ENCODE results near the gene GGT1. TPM values are rescaled to one million over a fixed set of nuclear protein-coding genes. Genes with fewer than 3 reads are reported as not detected.
A peak's percentile ranks its signal among the peaks of the same experiment; 100 is the strongest.
"Not testable (repeated sequence)": the region's sequence is repeated elsewhere in the genome, so short reads cannot be mapped to it uniquely, and the experiment has no call there.

The GGT1 gene
- total and polyA plus RNA-seq, 5 donors from 2014 or later: 12.9 to 23.4 (median 16.8) TPM

GRCh38 chr22:24642307-24642706 is 39.3 kb downstream of the GGT1 start:
- H3K27ac ChIP-seq (ENCODE audit: insufficient read depth, low read length, poor library complexity, severe bottlenecking); DNase-seq; H3K4me1 Mint-ChIP-seq; H3K9me3 ChIP-seq (ENCODE audit: control insufficient read depth in 2 of 2, low read length in 2 of 2); H3K27me3 ChIP-seq (ENCODE audit: control insufficient read depth, insufficient read depth, low read length); ATAC-seq (ENCODE audit: low read depth in 2 of 2); H3K4me1 ChIP-seq (ENCODE audit: control insufficient read depth, insufficient read depth, low read length, poor library complexity, severe bottlenecking); H3K27me3 Mint-ChIP-seq; H3K36me3 ChIP-seq (ENCODE audit: control insufficient read depth, insufficient read depth, low read length); H3K9me3 Mint-ChIP-seq; H3K4me3 ChIP-seq (ENCODE audit: low read depth, low read length); H3K4me3 Mint-ChIP-seq; H3K36me3 Mint-ChIP-seq: not testable (repeated sequence)
- H3K27ac Mint-ChIP-seq: peak overlapping the region in 1 of 3 donors; percentile 32

GRCh38 chr22:24644409-24644808 is 41.4 kb downstream of the GGT1 start:
- not testable (repeated sequence) for H3K27ac ChIP-seq (ENCODE audit: insufficient read depth, low read length, poor library complexity, severe bottlenecking); H3K9me3 Mint-ChIP-seq; H3K4me1 ChIP-seq (ENCODE audit: control insufficient read depth, insufficient read depth, low read length, poor library complexity, severe bottlenecking); H3K4me3 ChIP-seq (ENCODE audit: low read depth, low read length); H3K4me3 Mint-ChIP-seq; H3K36me3 Mint-ChIP-seq; H3K4me1 Mint-ChIP-seq; H3K27ac Mint-ChIP-seq; H3K27me3 Mint-ChIP-seq; ATAC-seq (ENCODE audit: low read depth in 2 of 2); DNase-seq; H3K27me3 ChIP-seq (ENCODE audit: control insufficient read depth, insufficient read depth, low read length); H3K36me3 ChIP-seq (ENCODE audit: control insufficient read depth, insufficient read depth, low read length); H3K9me3 ChIP-seq (ENCODE audit: control insufficient read depth in 2 of 2, low read length in 2 of 2)

- H3K4me3 Mint-ChIP-seq: not testable (repeated sequence)
Measured at GRCh38 chr22:24645408-24646399, 42.7 kb downstream of the GGT1 start.

GRCh38 chr22:24646756-24647155 is 43.8 kb downstream of the GGT1 start:
- not testable (repeated sequence) for H3K27me3 ChIP-seq (ENCODE audit: control insufficient read depth, insufficient read depth, low read length); ATAC-seq (ENCODE audit: low read depth in 2 of 2); H3K27ac Mint-ChIP-seq; H3K36me3 ChIP-seq (ENCODE audit: control insufficient read depth, insufficient read depth, low read length); H3K27ac ChIP-seq (ENCODE audit: insufficient read depth, low read length, poor library complexity, severe bottlenecking); DNase-seq; H3K4me3 ChIP-seq (ENCODE audit: low read depth, low read length); H3K36me3 Mint-ChIP-seq; H3K9me3 Mint-ChIP-seq; H3K9me3 ChIP-seq (ENCODE audit: control insufficient read depth in 2 of 2, low read length in 2 of 2); H3K4me3 Mint-ChIP-seq; H3K4me1 ChIP-seq (ENCODE audit: control insufficient read depth, insufficient read depth, low read length, poor library complexity, severe bottlenecking); H3K4me1 Mint-ChIP-seq; H3K27me3 Mint-ChIP-seq

More at GRCh38 chr22:24645408-24646399, 42.7 kb downstream of the GGT1 start:
- not testable (repeated sequence) for DNase-seq; H3K4me3 ChIP-seq (ENCODE audit: low read depth, low read length); H3K27ac Mint-ChIP-seq; H3K27me3 ChIP-seq (ENCODE audit: control insufficient read depth, insufficient read depth, low read length); H3K27ac ChIP-seq (ENCODE audit: insufficient read depth, low read length, poor library complexity, severe bottlenecking); H3K4me1 Mint-ChIP-seq; H3K36me3 Mint-ChIP-seq; H3K36me3 ChIP-seq (ENCODE audit: control insufficient read depth, insufficient read depth, low read length); ATAC-seq (ENCODE audit: low read depth in 2 of 2); H3K27me3 Mint-ChIP-seq; H3K9me3 ChIP-seq (ENCODE audit: control insufficient read depth in 2 of 2, low read length in 2 of 2); H3K4me1 ChIP-seq (ENCODE audit: control insufficient read depth, insufficient read depth, low read length, poor library complexity, severe bottlenecking); H3K9me3 Mint-ChIP-seq

GRCh38 chr22:24649371-24649770 is 46.4 kb downstream of the GGT1 start:
- not testable (repeated sequence) for H3K27ac ChIP-seq (ENCODE audit: insufficient read depth, low read length, poor library complexity, severe bottlenecking); H3K4me1 Mint-ChIP-seq; DNase-seq; ATAC-seq (ENCODE audit: low read depth in 2 of 2); H3K9me3 Mint-ChIP-seq; H3K27me3 ChIP-seq (ENCODE audit: control insufficient read depth, insufficient read depth, low read length); H3K27me3 Mint-ChIP-seq; H3K4me1 ChIP-seq (ENCODE audit: control insufficient read depth, insufficient read depth, low read length, poor library complexity, severe bottlenecking); H3K4me3 ChIP-seq (ENCODE audit: low read depth, low read length); H3K9me3 ChIP-seq (ENCODE audit: control insufficient read depth in 2 of 2, low read length in 2 of 2); H3K4me3 Mint-ChIP-seq; H3K36me3 ChIP-seq (ENCODE audit: control insufficient read depth, insufficient read depth, low read length); H3K36me3 Mint-ChIP-seq; H3K27ac Mint-ChIP-seq

- peak in 1 of 3 donors; percentile 23 for DNase-seq
- H3K4me1 ChIP-seq (ENCODE audit: control insufficient read depth, insufficient read depth, low read length, poor library complexity, severe bottlenecking); H3K4me3 ChIP-seq (ENCODE audit: low read depth, low read length); ATAC-seq (ENCODE audit: low read depth in 2 of 2); H3K27me3 ChIP-seq (ENCODE audit: control insufficient read depth, insufficient read depth, low read length); H3K27ac Mint-ChIP-seq; H3K27ac ChIP-seq (ENCODE audit: insufficient read depth, low read length, poor library complexity, severe bottlenecking); H3K36me3 ChIP-seq (ENCODE audit: control insufficient read depth, insufficient read depth, low read length); H3K4me3 Mint-ChIP-seq; H3K4me1 Mint-ChIP-seq; H3K9me3 Mint-ChIP-seq; H3K9me3 ChIP-seq (ENCODE audit: control insufficient read depth in 2 of 2, low read length in 2 of 2); H3K36me3 Mint-ChIP-seq; H3K27me3 Mint-ChIP-seq: not testable (repeated sequence)
Measured at GRCh38 chr22:24650884-24651283, 47.9 kb downstream of the GGT1 start.

- not testable (repeated sequence) for ATAC-seq (ENCODE audit: low read depth in 2 of 2); H3K27ac Mint-ChIP-seq; H3K4me3 ChIP-seq (ENCODE audit: low read depth, low read length); H3K4me1 Mint-ChIP-seq; H3K4me1 ChIP-seq (ENCODE audit: control insufficient read depth, insufficient read depth, low read length, poor library complexity, severe bottlenecking); H3K27me3 ChIP-seq (ENCODE audit: control insufficient read depth, insufficient read depth, low read length); H3K4me3 Mint-ChIP-seq; H3K36me3 ChIP-seq (ENCODE audit: control insufficient read depth, insufficient read depth, low read length); H3K36me3 Mint-ChIP-seq; DNase-seq; H3K9me3 ChIP-seq (ENCODE audit: control insufficient read depth in 2 of 2, low read length in 2 of 2); H3K9me3 Mint-ChIP-seq; H3K27ac ChIP-seq (ENCODE audit: insufficient read depth, low read length, poor library complexity, severe bottlenecking)
- H3K27me3 Mint-ChIP-seq: peaks cover 11% of the 10 kb centered on the region
Measured at GRCh38 chr22:24665395-24665794, 62.4 kb downstream of the GGT1 start.

GRCh38 chr22:24667904-24668303 is 64.9 kb downstream of the GGT1 start:
- H3K9me3 Mint-ChIP-seq; H3K4me1 ChIP-seq (ENCODE audit: control insufficient read depth, insufficient read depth, low read length, poor library complexity, severe bottlenecking); H3K36me3 ChIP-seq (ENCODE audit: control insufficient read depth, insufficient read depth, low read length); DNase-seq; H3K36me3 Mint-ChIP-seq; ATAC-seq (ENCODE audit: low read depth in 2 of 2); H3K27me3 ChIP-seq (ENCODE audit: control insufficient read depth, insufficient read depth, low read length); H3K4me3 ChIP-seq (ENCODE audit: low read depth, low read length); H3K27ac Mint-ChIP-seq; H3K9me3 ChIP-seq (ENCODE audit: control insufficient read depth in 2 of 2, low read length in 2 of 2); H3K4me1 Mint-ChIP-seq; H3K4me3 Mint-ChIP-seq; H3K27ac ChIP-seq (ENCODE audit: insufficient read depth, low read length, poor library complexity, severe bottlenecking): not testable (repeated sequence)
- peaks cover 14% of the 10 kb centered on the region for H3K27me3 Mint-ChIP-seq
